Measurements from ENCODE around the gene ZFP82.

DNA sequence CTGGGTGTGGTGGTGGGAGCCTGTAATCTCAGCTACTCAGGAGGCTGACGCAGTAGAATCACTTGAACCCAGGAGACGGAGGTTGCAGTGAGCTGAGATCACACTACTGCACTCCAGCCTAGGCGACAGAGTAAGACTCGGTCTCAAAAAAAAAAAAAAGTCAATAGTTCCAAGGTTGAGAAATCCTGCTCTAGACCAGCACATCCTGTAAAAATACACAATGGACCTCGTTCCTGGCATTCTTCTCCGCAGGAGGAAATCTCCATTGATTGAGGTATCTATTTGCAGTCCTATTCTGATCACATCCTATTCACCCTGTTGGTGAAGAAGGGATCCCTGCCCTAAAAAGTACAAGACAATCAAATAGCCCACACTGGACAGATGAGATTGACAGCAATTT lies 54.6 kb downstream of the ZFP82 start:
- TF ChIP-seq, protein P1, sequence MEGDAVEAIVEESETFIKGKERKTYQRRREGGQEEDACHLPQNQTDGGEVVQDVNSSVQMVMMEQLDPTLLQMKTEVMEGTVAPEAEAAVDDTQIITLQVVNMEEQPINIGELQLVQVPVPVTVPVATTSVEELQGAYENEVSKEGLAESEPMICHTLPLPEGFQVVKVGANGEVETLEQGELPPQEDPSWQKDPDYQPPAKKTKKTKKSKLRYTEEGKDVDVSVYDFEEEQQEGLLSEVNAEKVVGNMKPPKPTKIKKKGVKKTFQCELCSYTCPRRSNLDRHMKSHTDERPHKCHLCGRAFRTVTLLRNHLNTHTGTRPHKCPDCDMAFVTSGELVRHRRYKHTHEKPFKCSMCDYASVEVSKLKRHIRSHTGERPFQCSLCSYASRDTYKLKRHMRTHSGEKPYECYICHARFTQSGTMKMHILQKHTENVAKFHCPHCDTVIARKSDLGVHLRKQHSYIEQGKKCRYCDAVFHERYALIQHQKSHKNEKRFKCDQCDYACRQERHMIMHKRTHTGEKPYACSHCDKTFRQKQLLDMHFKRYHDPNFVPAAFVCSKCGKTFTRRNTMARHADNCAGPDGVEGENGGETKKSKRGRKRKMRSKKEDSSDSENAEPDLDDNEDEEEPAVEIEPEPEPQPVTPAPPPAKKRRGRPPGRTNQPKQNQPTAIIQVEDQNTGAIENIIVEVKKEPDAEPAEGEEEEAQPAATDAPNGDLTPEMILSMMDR (IDR thresholded peaks at IDR 0.05) = no peak
- no peak for TF ChIP-seq EP300 (IDR thresholded peaks at IDR 0.05)
